ENCODE data around the gene ARHGAP15.

ARHGAP15 gene

DNA sequence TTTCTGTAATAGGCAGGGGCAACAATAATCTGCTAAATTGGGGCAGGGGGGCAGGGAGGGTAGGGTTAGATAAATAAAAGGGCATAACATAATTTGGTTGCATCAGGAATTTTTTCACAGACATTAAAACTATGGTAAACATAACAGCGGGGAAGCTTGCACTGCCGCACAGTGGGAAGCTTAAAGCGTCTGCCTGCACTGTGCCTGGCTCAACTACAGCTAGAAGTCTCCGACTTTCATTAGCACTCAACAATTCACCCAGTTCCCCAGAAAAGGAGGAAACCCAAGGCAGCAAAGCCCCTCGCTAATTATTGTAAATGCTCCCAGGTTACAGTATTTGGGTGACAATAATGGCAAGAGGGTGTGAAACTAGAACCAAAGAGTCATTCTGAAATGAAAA lies 562.9 kb downstream of the ARHGAP15 start:
- DNase-seq (ENCODE audit: low spot score), result no peak

- DNase-seq (ENCODE audit: low spot score), result no peak
These were observed 563.7 kb downstream of the ARHGAP15 start for GRCh38 chr2:143692967-143693366.

GRCh38 chr2:143694335-143694734 lies 565.1 kb downstream of the ARHGAP15 start:
- no peak for DNase-seq (ENCODE audit: low spot score)

- no peak for DNase-seq (ENCODE audit: low spot score)
These were observed 567.4 kb downstream of the ARHGAP15 start for GRCh38 chr2:143696651-143697050.

DNA sequence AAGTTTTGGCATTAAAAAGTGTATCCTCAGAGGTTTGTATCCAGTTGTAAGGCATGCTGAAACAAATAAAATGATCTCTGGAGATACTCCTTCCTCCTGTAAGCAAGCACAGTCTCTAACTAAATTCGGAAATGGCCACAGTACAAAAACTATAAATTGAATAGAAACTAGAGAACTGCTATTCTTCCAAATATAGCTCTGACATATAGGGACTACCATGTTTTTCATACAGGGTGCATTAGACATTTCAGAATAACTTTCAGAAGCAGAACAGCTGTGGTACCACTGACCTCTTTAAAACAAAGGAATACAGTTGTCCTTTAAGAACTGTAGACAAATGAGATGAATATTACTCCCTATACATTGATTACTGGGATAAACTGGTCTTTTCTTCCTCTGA lies 568.5 kb downstream of the ARHGAP15 start:
- no peak for DNase-seq (ENCODE audit: low spot score)

DNA sequence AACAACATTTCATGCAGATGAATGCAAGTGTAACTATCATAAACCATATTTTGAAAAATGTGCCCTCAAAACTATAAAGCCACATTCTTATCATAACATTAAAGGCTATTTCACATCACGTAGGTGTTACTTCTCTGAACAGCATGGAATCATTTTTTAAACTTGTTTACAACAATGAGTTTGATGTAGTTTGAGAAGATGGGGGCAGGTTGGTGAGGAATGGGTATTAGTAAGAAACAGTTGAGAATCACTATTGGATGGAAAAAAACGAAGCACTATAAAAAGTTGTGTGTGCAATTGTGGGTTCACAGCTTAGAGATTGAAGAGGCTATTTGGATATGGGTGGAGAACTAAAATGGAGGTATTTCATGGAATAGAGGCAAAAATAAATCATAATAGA lies 569.1 kb downstream of the ARHGAP15 start:
- no peak for DNase-seq (ENCODE audit: low spot score)

DNA sequence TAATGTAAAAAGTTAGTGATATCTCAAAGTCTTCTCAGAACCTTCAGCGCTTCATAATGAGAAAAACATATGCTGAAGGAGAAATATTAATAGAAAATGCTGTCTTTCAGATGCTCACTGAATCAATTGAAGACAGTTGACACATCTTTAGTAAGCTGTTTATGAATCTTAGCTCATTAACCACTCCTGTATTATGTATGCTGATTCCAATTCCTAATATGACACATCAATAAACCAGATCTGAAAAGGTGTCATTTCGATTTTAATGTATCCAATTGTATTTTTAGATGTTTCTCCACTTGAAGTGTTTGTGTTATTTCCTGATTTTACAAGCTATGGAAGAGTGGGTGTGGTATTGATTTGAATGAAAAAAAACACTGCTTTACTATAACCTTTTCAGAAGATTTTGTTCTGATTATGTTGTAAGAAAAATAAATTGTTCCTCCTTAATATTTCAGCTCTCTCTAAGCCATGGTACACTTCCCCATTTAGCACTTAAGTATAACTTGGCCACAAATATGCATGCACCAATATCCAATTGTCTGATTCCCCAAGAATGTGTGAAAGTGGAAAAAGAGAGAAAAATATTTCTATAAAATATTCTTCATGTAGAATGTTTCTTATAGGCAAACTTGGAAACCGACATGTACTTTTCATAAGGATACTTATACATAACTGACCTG lies 569.8 kb downstream of the ARHGAP15 start:
- no peak for DNase-seq (ENCODE audit: low spot score)

- no peak for DNase-seq (ENCODE audit: low spot score)
These were observed 571.6 kb downstream of the ARHGAP15 start for GRCh38 chr2:143700865-143701264.

GRCh38 chr2:143701785-143702184 lies 572.6 kb downstream of the ARHGAP15 start:
- DNase-seq (ENCODE audit: low spot score), result no peak

- no peak for DNase-seq (ENCODE audit: low spot score)
These were observed 573.7 kb downstream of the ARHGAP15 start for GRCh38 chr2:143702931-143703330.

DNA sequence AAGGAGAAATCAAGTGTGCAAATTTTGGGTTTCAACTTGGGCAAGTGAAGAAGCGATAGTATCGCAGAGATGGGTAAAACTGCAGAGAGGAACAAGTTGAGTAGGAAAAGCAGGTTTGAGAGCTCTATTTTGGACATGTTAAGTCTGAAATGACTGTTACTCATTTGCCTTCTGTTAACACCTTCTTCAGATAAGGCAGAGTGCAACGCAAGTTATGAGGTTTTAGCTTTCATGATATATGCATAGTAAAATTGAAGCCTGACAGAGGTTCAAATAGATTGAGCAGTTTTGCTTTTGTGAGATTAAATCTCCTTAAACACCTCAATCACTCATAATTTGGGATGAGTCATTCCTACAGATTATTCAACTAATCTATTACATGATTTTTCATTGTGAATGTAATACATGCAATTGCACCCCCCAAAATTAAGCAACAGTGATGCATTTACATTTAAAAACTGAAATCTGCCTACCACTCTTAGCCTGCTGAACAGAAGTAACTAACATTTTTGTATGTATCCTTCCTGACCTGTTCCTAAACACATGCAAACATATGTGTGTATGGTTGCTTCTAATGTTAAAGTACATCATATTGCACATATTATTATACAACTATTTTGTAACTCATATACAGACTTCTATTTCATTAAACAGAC lies 575.4 kb downstream of the ARHGAP15 start:
- DNase-seq (ENCODE audit: low spot score), result no peak

DNA sequence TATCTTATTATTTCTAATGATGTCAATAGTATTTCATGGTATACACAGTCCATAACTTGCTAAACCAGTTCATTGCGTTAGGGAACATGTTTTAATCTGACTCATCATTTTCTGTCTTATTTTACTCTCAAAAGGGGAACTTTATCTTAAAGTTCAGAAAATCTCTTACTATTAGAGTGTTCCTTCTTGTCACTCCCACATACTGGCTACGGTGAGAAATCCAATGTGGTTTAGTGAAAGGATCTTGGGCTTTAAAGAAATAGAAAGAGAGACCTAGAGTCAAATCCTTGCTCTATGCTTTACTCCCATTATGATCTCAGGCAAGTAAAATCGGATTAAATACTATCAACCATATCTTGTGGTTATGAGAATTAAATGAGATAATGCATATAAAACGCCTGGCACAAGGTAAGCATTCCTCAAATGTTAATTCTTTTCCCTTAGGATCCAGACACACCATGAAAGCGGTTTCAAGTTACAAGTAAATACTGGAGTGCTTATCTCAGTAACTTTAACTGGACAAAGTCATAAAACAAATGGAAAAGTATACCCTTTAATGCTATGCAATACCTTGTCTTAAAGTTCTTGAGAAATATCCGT lies 576.0 kb downstream of the ARHGAP15 start:
- DNase-seq (ENCODE audit: low spot score), result no peak

DNA sequence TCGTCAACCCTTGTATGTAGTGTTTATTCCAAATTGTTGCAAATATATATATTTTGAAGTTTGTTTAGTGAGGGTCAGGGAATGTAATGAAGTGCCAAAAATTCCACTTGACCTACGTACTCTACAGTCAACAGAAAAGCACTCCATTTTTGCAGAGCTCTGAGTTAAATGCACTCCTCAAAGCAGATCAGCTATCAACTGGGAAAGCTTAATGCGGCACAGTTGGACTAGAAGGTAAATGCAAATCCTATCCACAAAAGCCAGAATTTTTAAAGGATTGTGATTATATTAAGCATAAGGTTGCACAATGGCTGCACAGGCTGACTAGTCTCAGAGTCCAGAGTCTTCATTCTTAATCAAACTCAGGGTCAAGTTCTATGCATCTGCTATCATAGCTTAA lies 577.1 kb downstream of the ARHGAP15 start:
- DNase-seq (ENCODE audit: low spot score), result no peak

DNA sequence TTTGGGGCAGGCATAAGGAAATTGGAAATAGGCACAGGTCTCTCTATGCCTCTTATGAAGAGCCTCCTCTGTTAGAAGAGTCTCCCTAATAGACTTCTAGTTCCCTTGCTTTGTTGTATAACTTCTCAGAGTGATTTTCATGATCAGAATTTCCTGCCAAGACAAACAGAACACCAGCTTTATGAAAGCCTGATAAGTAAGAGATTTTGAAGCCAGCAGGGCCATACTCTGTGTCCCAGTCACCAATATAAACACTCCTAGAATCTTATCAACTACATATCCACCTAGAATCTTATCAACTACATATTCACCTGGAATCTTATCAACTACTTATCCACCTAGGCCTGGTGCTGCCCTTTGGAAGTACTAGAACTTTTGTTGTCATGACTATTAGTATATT lies 579.5 kb downstream of the ARHGAP15 start:
- no peak for DNase-seq (ENCODE audit: low spot score)

- no peak for DNase-seq (ENCODE audit: low spot score)
These were observed 581.0 kb downstream of the ARHGAP15 start for GRCh38 chr2:143710196-143710595.

GRCh38 chr2:143710879-143711278 lies 581.7 kb downstream of the ARHGAP15 start:
- DNase-seq (ENCODE audit: low spot score), result no peak

GRCh38 chr2:143716522-143716921 lies 587.3 kb downstream of the ARHGAP15 start:
- DNase-seq (ENCODE audit: low spot score), result no peak

DNA sequence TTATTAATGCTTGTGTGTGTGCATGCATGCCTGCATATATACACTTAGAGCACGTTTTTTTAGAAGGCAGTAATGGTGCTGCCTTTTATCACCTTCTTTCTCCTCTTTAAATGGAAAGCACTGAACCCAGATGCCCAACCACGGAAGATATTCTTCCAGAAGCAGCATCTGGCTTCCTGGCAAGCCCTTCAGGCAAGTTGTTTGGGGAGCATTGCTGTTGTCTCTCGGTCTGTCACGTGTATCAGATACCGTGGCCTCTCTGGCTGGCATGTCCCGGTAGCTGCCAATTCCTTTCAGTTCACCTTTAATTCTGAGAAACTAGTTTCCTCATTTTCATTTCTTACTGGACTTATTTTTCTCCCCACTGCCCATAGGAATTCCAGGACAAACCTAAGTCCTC lies 587.8 kb downstream of the ARHGAP15 start:
- no peak for DNase-seq (ENCODE audit: low spot score)

DNA sequence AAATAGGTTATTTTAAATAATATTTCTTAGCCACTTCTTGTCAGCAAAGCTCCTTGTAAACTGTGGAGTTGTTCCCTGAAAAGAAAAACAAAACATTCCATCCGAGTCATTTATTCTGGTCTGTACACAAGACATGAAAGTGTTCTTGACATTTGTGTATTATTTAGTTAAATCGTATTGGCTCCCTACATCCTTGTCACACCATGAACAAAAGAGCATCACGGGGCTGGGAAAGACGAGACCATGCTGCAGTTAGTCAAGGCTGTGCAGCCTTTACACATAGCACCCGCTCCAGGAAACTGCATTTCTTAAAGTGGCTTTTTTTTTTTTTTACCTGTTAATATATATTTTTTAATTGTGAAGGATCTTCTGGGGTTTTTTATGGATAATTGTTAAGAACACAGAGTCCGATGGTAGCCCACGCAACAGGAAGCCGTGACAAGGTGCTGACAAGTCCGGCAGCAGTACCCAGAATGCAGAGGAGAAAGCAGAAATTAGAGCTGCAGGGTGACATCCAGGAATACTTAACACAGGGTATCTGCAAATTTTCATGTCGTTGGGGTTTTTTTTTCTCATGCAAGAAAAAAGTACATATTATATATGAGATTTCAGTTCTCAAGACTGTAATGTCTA lies 588.4 kb downstream of the ARHGAP15 start:
- no peak for DNase-seq (ENCODE audit: low spot score)

DNA sequence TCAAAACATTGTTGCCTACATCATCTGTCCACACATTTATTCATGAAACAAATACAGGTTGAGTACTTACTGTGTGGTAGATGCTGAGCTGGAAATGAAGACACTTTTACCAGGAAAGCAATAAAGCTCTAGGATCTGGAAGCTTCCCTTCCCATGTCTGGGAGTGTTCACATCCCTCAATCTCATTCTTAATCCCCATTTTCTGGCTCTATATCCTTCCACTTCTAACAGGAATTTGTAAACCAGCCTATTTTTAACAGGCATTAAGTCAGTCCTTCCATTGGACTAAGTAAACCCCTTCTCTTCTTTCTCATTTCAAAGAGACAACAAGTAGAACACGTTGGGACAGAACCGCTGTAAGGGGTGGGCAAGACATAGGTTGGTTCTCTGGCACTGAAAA lies 589.5 kb downstream of the ARHGAP15 start:
- DNase-seq (ENCODE audit: low spot score), result no peak

DNA sequence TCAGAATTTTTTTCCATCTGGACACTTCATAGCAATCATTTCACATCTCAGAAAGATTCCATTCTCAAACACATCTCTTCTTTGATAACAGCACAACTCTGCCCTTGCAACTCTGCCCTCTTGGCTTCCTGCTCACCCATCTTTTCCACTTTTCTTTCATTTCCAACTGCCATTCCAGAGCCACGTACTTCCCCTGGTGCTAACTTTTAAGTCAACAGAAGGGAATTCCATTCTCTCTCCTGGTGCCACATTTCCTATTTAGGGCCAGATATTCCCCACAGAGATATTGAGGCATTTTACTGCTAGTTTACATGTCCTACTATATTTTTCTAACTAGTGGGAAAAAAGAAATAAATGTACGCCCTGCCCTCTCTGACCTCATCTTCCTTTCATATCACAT lies 590.2 kb downstream of the ARHGAP15 start:
- no peak for DNase-seq (ENCODE audit: low spot score)

- DNase-seq (ENCODE audit: low spot score), result no peak
These were observed 591.0 kb downstream of the ARHGAP15 start for GRCh38 chr2:143720095-143720664.

GRCh38 chr2:143725400-143725799 lies 596.2 kb downstream of the ARHGAP15 start:
- DNase-seq (ENCODE audit: low spot score), result no peak
